Cardiac atrium fibroblast (primary cell): ENCODE results near the gene ARGLU1. TPM values are rescaled to one million over a fixed set of nuclear protein-coding genes. Genes with fewer than 3 reads are reported as not detected.

ENCODE experiments used
- total RNA-seq: library from RNA; depleted of rRNA; stranded (reverse); fragments of >200 nt; gene quantifications from 2 replicates; pipeline ENCODE4 v1.2.3, GENCODE V29; 2015

The ARGLU1 gene, protein sequence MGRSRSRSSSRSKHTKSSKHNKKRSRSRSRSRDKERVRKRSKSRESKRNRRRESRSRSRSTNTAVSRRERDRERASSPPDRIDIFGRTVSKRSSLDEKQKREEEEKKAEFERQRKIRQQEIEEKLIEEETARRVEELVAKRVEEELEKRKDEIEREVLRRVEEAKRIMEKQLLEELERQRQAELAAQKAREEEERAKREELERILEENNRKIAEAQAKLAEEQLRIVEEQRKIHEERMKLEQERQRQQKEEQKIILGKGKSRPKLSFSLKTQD
- total RNA-seq = 17.8 and 28.9 TPM in 2 replicates

GRCh38 chr13:106567474-106568298 lies at the start of gene ARGLU1:
Gene ARGLU1 (minus strand): TSS chr13:106568137. CDS start chr13:106567919, 218 bp downstream.

DNA sequence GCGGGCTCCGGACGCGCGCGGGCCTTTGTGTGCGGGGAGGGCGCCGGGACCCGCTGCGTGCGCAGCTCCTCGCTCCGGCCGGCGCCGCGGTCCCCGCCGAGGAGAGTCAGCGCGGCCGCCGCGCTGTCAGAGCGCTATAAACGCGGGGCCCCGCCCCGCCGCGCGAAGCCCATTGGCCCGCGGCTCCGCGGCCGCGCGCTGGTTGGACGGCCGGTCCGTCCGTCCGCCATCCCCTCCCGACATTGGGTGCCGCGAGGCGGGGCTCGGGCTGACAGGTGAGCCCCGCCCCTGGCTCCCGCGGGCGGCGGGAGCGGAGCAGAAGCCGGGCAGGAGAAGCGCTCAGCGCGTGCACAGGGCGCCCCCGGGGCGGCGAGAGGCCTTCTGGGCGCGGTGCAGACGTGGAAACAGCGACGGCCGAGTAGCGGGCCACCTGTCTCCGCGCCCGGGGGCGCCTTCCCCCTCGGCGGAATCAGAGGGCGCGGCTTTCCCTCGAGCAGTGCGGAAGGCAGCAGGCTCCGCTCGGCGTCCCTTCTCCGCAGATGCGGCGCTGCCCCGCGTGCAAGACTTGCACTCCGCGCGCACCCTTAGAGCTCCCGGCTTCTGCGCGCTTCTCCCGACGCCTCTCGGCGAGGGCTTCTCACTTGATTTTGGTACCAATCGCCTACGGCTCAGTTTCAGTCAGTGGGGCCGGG lies 32.2 kb downstream of the ARGLU1 start, which contains the start of gene EFNB2:
EFNB2 (minus strand) TSS at position 111 of the 692 bp plus-strand sequence. CDS start 698 bp downstream, outside the sequence.

Other genes starting within 250 kb of the ARGLU1 start
- gene EFNB2, start 32.5 kb downstream of the ARGLU1 start, total RNA-seq = 2.2 and 4.7 TPM in 2 replicates